ENCODE data around the gene FBXL16.

- TF ChIP-seq EZH2 (IDR thresholded peaks at IDR 0.05; ENCODE audit: insufficient read depth, poor library complexity, severe bottlenecking), result no peak
- no peak for TF ChIP-seq EZH2phosphoT487 (IDR thresholded peaks at IDR 0.05; ENCODE audit: insufficient read depth, low read depth)
These were observed 12.2 kb downstream of the FBXL16 start for GRCh38 chr16:693364-693763.

All from GM23248 (cell line).